ENCODE data around the gene MCU.
"Not testable (repeated sequence)": the region's sequence is repeated elsewhere in the genome, so short reads cannot be mapped to it uniquely, and the experiment has no call there.

The MCU gene

DNA sequence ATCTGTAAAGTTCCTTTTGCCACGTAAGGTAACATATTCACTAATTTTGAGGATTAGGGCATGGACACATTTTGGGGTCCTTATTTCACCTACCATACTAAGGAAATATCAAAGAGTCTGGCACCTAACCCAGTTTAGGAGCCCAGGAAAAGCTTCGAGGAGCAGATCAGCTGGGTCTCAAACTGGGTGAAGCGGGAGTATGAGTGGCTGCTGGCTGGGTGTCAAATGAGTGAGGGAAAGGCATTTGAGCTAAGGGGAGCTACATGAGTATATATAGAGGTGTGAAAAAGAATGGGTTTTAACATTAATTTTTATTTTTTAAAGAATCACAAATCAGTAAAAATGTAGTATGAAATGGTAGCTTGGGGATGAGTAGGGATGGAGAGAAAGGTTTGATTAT, 71.3 kb downstream of the MCU start:
- DNase-seq: no peak

DNA sequence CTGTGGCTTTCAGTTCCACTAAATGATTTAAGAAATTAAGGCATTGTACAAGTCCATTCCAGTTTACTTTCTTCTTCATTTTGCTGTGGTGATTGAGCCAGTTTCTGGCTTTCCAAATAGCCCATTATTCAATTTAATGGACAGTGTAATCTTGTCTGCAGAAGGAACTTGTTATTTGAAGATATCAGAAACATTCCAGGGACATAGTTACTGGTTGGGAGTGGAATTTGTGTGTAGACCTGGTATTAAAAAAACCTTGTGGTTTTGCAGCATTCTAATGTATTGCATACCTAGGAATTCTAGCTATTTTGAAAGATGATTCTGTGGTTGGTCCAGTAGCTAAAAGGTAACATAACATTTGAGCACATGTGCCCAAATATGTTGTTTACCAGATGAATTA, 72.2 kb downstream of the MCU start:
- DNase-seq: no peak

DNA sequence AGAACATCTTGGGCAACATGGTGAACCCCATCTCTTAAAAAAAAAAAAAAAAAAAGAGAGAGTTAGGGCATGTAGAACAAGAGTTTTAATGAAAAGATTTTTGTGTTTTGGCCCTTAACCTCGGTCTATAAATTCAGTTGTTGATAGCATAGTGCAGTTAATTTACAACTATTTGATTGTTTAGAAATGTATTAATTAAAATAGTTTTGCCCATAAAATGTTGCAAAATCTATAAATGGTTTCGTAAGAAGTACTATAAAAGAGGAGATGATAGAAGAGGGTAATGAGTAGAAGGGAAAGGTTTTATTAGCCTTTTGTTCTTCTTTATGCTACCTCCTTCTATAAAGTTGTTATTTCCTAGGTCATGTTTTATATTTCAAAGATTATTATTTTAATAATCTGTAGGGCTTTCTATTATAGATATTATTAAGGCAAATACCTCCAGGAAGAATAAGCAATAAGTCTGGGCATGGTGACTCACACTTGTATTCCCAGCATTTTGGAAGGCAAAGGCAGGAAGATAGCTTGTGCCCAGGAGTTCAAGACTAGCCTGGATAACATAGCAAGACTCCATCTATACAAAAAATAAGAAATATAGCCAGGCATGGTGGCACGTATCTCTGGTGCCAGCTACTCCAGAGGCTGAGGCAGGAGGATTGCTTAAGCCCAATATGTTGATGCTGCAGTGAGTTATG, 73.3 kb downstream of the MCU start:
- no peak for DNase-seq

DNA sequence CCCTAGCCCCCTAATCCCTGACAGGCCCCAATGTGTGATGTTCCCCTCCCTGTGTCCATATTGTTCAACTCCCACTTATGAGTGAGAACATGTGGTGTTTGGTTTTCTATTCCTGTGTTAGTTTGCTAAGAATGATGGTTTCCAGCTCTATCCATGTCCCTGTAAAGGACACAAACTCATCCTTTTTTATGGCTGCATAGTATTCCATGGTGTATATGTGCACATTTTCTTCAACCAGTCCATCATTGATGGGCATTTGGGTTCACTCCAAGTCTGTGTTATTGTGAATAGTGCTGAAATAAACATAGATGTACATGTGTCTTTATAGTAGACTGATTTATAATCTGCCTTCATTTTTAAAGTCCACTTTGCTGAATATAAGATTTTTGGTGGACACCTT, 79.3 kb downstream of the MCU start:
- not testable (repeated sequence) for DNase-seq

DNA sequence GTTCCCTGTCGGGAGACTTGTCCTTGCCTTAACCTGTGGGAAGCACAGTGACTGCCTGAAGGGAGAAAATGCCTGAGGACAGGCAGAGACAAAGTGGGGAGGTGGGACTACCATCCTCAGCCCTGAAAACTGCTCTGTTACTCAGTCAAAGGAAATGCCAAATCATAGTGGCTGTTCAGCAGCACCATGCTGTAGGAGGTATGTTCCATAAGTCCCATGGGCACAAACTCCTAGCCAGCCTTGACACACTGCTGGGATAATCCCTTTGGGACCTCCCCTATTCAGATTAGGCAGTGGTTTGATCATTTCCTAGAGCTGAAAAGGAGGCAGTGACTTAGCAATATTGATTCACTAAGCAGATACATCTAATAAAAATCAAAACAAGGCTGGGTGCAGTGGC, 80.1 kb downstream of the MCU start:
- no peak for DNase-seq

- DNase-seq: no peak
These were observed 87.9 kb downstream of the MCU start for GRCh38 chr10:72779874-72780273.

- no peak for DNase-seq
These were observed 90.8 kb downstream of the MCU start for GRCh38 chr10:72782649-72783330.

GRCh38 chr10:72783410-72783833, 91.5 kb downstream of the MCU start:
- no peak for DNase-seq

DNA sequence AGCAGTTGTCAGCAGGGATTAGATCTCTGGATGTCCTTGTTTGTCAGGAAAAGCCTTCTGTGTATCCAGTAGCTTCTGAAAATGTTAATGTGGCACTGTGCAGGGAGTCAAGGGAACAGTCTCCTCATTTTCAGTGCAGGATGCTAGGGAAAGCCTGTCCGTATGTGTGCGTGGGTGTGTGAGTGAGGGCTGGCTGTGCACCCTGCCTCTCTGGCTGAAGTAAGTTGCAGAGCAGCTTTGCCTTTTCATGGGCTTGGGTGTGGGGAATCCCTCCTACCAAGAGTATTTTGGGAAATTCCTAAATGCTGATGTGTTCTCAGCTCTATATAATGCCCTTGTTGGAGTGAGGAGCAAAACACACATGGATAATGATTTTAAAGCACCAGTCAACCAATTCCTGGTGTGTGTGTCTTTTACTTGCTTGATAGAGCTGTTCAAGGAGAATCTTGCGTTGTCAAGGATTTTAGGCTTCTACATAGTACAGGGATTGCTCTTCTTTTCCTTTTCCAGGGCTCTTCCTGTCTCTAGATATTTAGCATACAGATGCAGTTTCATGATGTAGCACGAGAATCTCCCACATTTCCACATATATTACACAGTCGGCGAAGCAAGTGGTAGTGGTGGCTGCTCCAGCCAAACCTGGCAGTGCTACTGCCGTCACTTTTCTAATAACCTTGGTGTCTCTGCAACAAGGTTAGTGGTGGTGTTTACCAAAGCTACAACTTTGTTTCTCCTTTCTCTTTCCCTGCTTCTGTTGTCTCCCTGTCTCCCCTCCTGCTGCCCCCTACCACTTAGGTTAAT, 92.8 kb downstream of the MCU start:
- no peak for DNase-seq

GRCh38 chr10:72785409-72785808, 93.5 kb downstream of the MCU start:
- DNase-seq: no peak

DNA sequence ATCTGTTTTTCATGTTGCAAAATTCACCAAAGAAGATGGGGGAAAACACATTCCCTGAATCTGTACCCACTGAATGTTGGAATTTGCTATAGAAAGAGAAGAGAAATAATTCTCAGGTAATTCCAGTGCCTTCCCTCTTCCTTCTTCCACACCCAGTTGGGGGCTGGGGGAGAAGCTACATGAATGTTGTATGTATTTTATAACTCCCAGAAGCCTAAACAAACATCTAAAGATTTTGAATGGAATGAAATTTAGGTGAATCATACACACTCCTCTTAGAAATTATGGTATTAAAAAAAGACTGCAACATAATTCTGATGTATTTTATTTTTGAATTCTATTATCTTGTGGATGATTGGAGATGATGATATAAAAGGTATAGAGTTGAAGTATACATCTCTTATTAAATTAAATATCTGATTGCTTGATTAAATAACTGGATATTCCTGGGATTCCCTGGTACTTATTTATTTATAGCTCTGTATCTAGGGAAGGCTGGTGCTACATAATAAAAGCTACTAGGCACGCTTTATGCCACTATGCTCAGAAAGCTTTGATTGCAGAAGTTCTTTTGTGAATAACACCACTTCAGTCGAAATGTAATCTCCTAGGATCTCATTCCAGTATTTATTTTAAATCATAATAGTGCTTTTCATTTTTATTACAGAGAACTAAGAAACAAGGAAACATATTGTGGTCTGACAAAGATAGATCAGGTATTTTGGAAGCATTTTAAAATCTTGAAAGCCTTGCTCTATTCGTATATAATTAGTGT, 98.5 kb downstream of the MCU start:
- no peak for DNase-seq

- DNase-seq: no peak
These were observed 100.3 kb downstream of the MCU start for GRCh38 chr10:72792288-72792687.

DNA sequence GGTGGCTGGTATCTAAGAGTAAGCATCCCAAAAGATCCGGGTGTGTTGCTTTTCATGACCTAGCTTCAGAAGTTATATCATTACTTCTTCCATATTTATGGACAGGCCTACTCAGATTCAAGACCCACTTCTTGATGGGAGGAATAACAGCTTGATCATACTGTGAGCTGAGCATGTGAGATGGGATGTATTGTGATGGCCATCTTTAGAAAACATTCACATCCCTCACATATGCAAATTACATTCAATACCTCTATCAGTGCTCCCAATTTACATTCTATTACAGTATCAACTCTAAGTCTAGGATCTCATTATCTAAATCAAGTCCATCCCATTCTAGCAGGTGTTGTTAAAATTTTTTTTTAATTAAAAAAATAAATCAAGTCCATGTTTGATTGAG, 101.8 kb downstream of the MCU start:
- DNase-seq: no peak

- DNase-seq: no peak
These were observed 102.3 kb downstream of the MCU start for GRCh38 chr10:72794260-72794659.

DNA sequence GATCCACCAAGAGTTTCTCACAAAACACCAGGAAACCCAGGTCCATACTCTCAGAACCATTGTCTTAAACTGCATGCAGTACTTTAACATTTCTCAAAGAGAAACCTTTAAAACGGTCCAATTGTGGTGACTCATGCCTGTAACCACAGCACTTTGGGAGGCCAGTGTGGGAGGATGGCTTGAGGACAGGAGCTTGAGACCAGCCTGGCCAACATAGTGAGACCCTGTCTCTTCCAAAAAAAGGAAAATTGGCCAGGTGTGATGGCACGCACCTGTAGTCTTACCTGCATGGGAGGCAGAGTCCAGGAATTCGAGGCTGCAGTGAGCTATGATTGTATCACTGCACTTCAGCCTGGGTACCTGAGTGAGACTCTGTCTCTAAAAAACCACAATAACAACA, 104.1 kb downstream of the MCU start:
- DNase-seq: no peak

GRCh38 chr10:72796538-72796937, 104.6 kb downstream of the MCU start:
- DNase-seq: no peak

- no peak for DNase-seq
These were observed 108.2 kb downstream of the MCU start for GRCh38 chr10:72800000-72800740.

DNA sequence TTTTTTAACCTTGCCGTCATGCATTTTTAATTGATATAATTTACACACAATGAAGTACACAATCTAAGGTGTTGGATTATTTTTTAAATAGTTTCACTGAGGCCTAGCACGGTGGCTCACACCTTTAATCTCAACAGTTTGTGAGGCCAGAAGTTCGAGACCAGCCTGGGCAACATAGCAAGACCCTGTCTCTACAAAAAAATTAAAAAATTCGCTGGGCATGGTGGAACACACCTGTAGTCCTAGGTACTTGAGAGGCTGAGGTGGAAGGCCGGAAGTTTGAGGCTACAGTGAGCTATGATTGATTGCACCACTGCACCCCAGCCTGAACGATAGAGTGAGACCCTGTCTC, 108.8 kb downstream of the MCU start:
- DNase-seq: no peak

GRCh38 chr10:72801263-72801868, 109.4 kb downstream of the MCU start:
- DNase-seq: no peak

DNA sequence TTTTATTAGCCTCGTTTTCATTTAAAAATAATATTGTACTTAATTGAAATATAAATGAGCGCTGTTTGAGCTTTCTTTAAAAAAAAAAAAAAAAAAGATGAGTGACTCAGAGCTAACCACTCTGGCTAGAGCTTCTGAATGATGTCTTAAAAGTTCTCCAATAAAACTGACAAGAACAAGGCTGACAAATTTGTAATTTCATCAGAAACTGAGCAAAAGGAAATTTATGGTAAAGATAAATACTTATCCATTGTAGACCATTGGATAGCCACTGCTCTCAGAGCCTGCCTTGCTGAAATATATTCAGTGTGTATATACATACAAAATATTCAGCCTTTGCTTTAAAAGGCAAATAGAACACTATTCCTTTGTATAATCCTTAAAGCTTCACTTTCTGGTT, 110.4 kb downstream of the MCU start:
- no peak for DNase-seq

GRCh38 chr10:72802763-72803505, 111.0 kb downstream of the MCU start:
- DNase-seq: no peak
